IMR-90 (cell line): ENCODE results near the gene GPR141.

Experiments used
- BHLHE40 ChIP-seq: fragments of 150-350 bp; IDR thresholded peaks from 2 replicates; pipeline ENCODE4 v1.6.1; 2016; ENCODE audit warnings: mild to moderate bottlenecking, low read depth, low read length
- CHD1 ChIP-seq: IDR thresholded peaks from 2 replicates; pipeline ENCODE4 v1.6.1; 2012; ENCODE audit warnings: low read depth, low read length, improper control_type of control experiment
- FOS ChIP-seq: fragments of 150-350 bp; IDR thresholded peaks from 2 replicates; pipeline ENCODE4 v1.6.1; 2016; ENCODE audit warnings: low read depth, low read length
- NFE2L2 ChIP-seq: fragments of 150-350 bp; IDR thresholded peaks from 2 replicates; pipeline ENCODE4 v1.6.1; 2016; ENCODE audit warnings: low read depth, mild to moderate bottlenecking, low read length
- POLR2A ChIP-seq: IDR thresholded peaks from 2 replicates; pipeline ENCODE4 v1.6.1; 2012; ENCODE audit warnings: mild to moderate bottlenecking, low read depth, low read length
- RAD21 ChIP-seq: IDR thresholded peaks from 2 replicates; pipeline ENCODE4 v1.6.1; 2012; ENCODE audit warnings: low read length, improper control_type of control experiment
- RFX5 ChIP-seq: IDR thresholded peaks from 2 replicates; pipeline ENCODE4 v1.8.0; 2012; ENCODE audit warnings: low read depth, mild to moderate bottlenecking, low read length, moderate library complexity
- SMC3 ChIP-seq: fragments of 150-350 bp; IDR thresholded peaks from 2 replicates; pipeline ENCODE4 v1.6.1; 2016; ENCODE audit warnings: low read depth, mild to moderate bottlenecking, antibody characterized with exemption, low read length, moderate library complexity
- TF ChIP-seq, protein P1 (sequence below): conservative IDR thresholded peaks from 2 replicates; pipeline ENCODE4 v1.5.1; 2012; ENCODE audit warnings: mild to moderate bottlenecking, low read depth, low read length, improper control_type of control experiment

GRCh38 chr7:37690206-37690605 is 6.6 kb downstream of the GPR141 start:
- TF ChIP-seq, protein P1, sequence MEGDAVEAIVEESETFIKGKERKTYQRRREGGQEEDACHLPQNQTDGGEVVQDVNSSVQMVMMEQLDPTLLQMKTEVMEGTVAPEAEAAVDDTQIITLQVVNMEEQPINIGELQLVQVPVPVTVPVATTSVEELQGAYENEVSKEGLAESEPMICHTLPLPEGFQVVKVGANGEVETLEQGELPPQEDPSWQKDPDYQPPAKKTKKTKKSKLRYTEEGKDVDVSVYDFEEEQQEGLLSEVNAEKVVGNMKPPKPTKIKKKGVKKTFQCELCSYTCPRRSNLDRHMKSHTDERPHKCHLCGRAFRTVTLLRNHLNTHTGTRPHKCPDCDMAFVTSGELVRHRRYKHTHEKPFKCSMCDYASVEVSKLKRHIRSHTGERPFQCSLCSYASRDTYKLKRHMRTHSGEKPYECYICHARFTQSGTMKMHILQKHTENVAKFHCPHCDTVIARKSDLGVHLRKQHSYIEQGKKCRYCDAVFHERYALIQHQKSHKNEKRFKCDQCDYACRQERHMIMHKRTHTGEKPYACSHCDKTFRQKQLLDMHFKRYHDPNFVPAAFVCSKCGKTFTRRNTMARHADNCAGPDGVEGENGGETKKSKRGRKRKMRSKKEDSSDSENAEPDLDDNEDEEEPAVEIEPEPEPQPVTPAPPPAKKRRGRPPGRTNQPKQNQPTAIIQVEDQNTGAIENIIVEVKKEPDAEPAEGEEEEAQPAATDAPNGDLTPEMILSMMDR, result no peak
- TF ChIP-seq CHD1 (no peak), RFX5 (no peak), POLR2A (no peak), FOS (no peak), BHLHE40 (no peak), RAD21 (no peak), SMC3 (no peak), NFE2L2 (no peak)
